GM12875 (cell line): ENCODE results near the gene CDC37.

Source experiments
- H3K4me3 ChIP-seq: one replicate; pipeline ENCODE4 v1.5.1; 2011; ENCODE audit warnings: low read depth, low read length, control low read depth
- CTCF ChIP-seq: IDR thresholded peaks from 2 replicates; pipeline ENCODE4 v1.5.1; 2011; ENCODE audit warnings: low read depth, mild to moderate bottlenecking, control low read depth, inconsistent platforms, low read length, moderate library complexity, borderline replicate concordance; ENCODE audit not compliant: insufficient read depth

CDC37 gene

GRCh38 chr19:10427169-10427568 lies 23.8 kb upstream of the CDC37 start:
- TF ChIP-seq CTCF = no peak
- H3K4me3 ChIP-seq = no peak overlapping the region

GRCh38 chr19:10424011-10424637 lies 20.8 kb upstream of the CDC37 start:
- H3K4me3 ChIP-seq = peak overlapping the region; percentile 56
- peak; percentile 92 for TF ChIP-seq CTCF

GRCh38 chr19:10422846-10423245 lies 19.5 kb upstream of the CDC37 start:
- no peak overlapping the region for H3K4me3 ChIP-seq

GRCh38 chr19:10422046-10422461 lies 18.7 kb upstream of the CDC37 start:
- H3K4me3 ChIP-seq = peak overlapping the region; percentile 83
- no peak for TF ChIP-seq CTCF

More at GRCh38 chr19:10422846-10423245, 19.5 kb upstream of the CDC37 start:
- no peak for TF ChIP-seq CTCF

- TF ChIP-seq CTCF = no peak
- peak overlapping the region; percentile 83 for H3K4me3 ChIP-seq
Observed at GRCh38 chr19:10421240-10422045, 18.1 kb upstream of the CDC37 start.

- peak within 1 kb of the TSS; percentile 83 for H3K4me3 ChIP-seq
- TF ChIP-seq CTCF = peak; percentile 80
Observed at GRCh38 chr19:10420444-10421239, 17.3 kb upstream of the CDC37 start, which contains the start of gene PDE4A. TSS of gene PDE4A (plus strand) at chr19:10420538. CDS start at chr19:10420765, 227 bp downstream.
